IMR-90 (cell line): ENCODE results near the gene JPH3. TPM values are rescaled to one million over a fixed set of nuclear protein-coding genes. Genes with fewer than 3 reads are reported as not detected.

Experiments used
- ATAC-seq: fragments of 200-7000 bp; cut with Tn5 transposase; 2 replicates; pipeline ENCODE4 v1.9.1; 2020; ENCODE audit warnings: low read depth, mild to moderate bottlenecking, moderate library complexity
- BruUV-seq: library from RNA; stranded (reverse); fragments of 400-500 nt; replicated peaks from 2 replicates; lab custom pipeline; 2021; lab: Mats Ljungman, UMichigan
- CTCF ChIA-PET: fragments of 300-600 bp; formaldehyde crosslinking; extraction: SDS; loops from one replicate; lab custom pipeline; 2021; ENCODE audit warnings: antibody characterized with exemption; lab: Yijun Ruan, JAX
- POLR2A ChIA-PET: fragments of 300-600 bp; sonication (Branson Sonifier 250); formaldehyde crosslinking; loops from one replicate; lab custom pipeline; 2022; ENCODE audit warnings: antibody characterized with exemption; ENCODE audit not compliant: unreplicated experiment; lab: Charles Lee
- DNase-seq: peaks from one replicate; pipeline ENCODE4 v3.0.0; 2013
- H2AFZ ChIP-seq: replicated peaks from 2 replicates; pipeline ENCODE3; 2013; ENCODE audit warnings: low read length, mild to moderate bottlenecking; ENCODE audit not compliant: poor library complexity
- H2AK5ac ChIP-seq: 2 replicates; pipeline ENCODE4 v1.6.1; 2013; ENCODE audit warnings: low read depth, low read length, inconsistent platforms
- H2AK9ac ChIP-seq: replicated peaks from 2 replicates; pipeline ENCODE3; 2013; ENCODE audit warnings: mild to moderate bottlenecking, low read depth, low read length, moderate library complexity; ENCODE audit not compliant: poor library complexity
- H2BK120ac ChIP-seq: 2 replicates; pipeline ENCODE4 v1.6.1; 2013; ENCODE audit warnings: low read depth, low read length, inconsistent platforms
- H2BK15ac ChIP-seq: 3 replicates; pipeline ENCODE4 v1.6.1; 2013; ENCODE audit warnings: low read depth, low read length, inconsistent platforms
- H2BK20ac ChIP-seq: 2 replicates; pipeline ENCODE4 v1.6.1; 2013; ENCODE audit warnings: low read depth, mild to moderate bottlenecking, inconsistent platforms, low read length, moderate library complexity
- H2BK5ac ChIP-seq: 2 replicates; pipeline ENCODE4 v1.6.1; 2013; ENCODE audit warnings: mild to moderate bottlenecking, low read depth, low read length, inconsistent platforms; ENCODE audit not compliant: poor library complexity, severe bottlenecking
- H3K14ac ChIP-seq: replicated peaks from 2 replicates; pipeline ENCODE4 v1.6.1; 2013; ENCODE audit warnings: low read depth, low read length, inconsistent platforms
- H3K18ac ChIP-seq: 2 replicates; pipeline ENCODE4 v1.6.1; 2013; ENCODE audit warnings: low read depth, low read length, control low read depth
- H3K23ac ChIP-seq: 2 replicates; pipeline ENCODE4 v1.6.1; 2013; ENCODE audit warnings: low read depth, low read length, inconsistent platforms
- H3K27ac ChIP-seq: 2 replicates; pipeline ENCODE4 v1.5.1; 2013; ENCODE audit warnings: mild to moderate bottlenecking, control low read depth, low read length; ENCODE audit not compliant: insufficient read depth
- H3K27me3 ChIP-seq: 2 replicates; pipeline ENCODE4 v1.6.1; 2013; ENCODE audit warnings: low read length; ENCODE audit not compliant: control insufficient read depth, insufficient read depth
- H3K36me3 ChIP-seq: 2 replicates; pipeline ENCODE4 v1.6.1; 2013; ENCODE audit warnings: low read length, mixed read lengths; ENCODE audit not compliant: control insufficient read depth, insufficient read depth
- H3K4ac ChIP-seq: 2 replicates; pipeline ENCODE4 v1.6.1; 2013; ENCODE audit warnings: low read depth, low read length, inconsistent platforms
- H3K4me1 ChIP-seq: 2 replicates; pipeline ENCODE4 v1.6.1; 2013; ENCODE audit warnings: low read length, mixed read lengths; ENCODE audit not compliant: control insufficient read depth, insufficient read depth
- H3K4me2 ChIP-seq: 2 replicates; pipeline ENCODE4 v1.6.1; 2013; ENCODE audit warnings: low read depth, mild to moderate bottlenecking, control low read depth, low read length, moderate library complexity
- H3K4me3 ChIP-seq: 2 replicates; pipeline ENCODE4 v1.5.1; 2013; ENCODE audit warnings: low read depth, mild to moderate bottlenecking, control low read depth, low read length, moderate library complexity; ENCODE audit not compliant: insufficient read depth
- H3K56ac ChIP-seq: 2 replicates; pipeline ENCODE4 v1.6.1; 2013; ENCODE audit warnings: low read length, inconsistent platforms; ENCODE audit not compliant: insufficient read depth; ENCODE audit errors: extremely low read depth
- H3K79me1 ChIP-seq, 2 experiments: 2 replicates each; pipeline ENCODE4 v1.6.1; 2013; ENCODE audit warnings: low read length in 2 of 2, inconsistent platforms in 1 of 2, low read depth in 1 of 2
- H3K9ac ChIP-seq: 2 replicates; pipeline ENCODE4 v1.6.1; 2013; ENCODE audit warnings: low read depth, low read length, control low read depth
- H3K9me1 ChIP-seq: 2 replicates; pipeline ENCODE4 v1.6.1; 2013; ENCODE audit warnings: low read length, inconsistent platforms; ENCODE audit not compliant: insufficient read depth
- H3K9me3 ChIP-seq: 2 replicates; pipeline ENCODE4 v1.6.1; 2013; ENCODE audit warnings: low read length; ENCODE audit not compliant: control insufficient read depth, insufficient read depth
- H4K20me1 ChIP-seq: 2 replicates; pipeline ENCODE4 v1.6.1; 2013; ENCODE audit warnings: low read length, inconsistent platforms; ENCODE audit not compliant: insufficient read depth
- H4K5ac ChIP-seq: 2 replicates; pipeline ENCODE4 v1.6.1; 2013; ENCODE audit warnings: mild to moderate bottlenecking, low read depth, low read length, control low read depth
- H4K8ac ChIP-seq, 2 experiments: 2 replicates each; pipeline ENCODE4 v1.6.1; 2013; ENCODE audit warnings: low read depth in 2 of 2, low read length in 2 of 2, control low read depth in 1 of 2, inconsistent platforms in 1 of 2
- H4K91ac ChIP-seq: 2 replicates; pipeline ENCODE4 v1.6.1; 2013; ENCODE audit warnings: low read depth, low read length, inconsistent platforms; ENCODE audit not compliant: insufficient read depth
- RFX5 ChIP-seq: IDR thresholded peaks from 2 replicates; pipeline ENCODE4 v1.8.0; 2012; ENCODE audit warnings: low read depth, mild to moderate bottlenecking, low read length, moderate library complexity
- WGBS, 2 experiments: methylation state at CpG; one replicate each; pipeline versions ENCODE4 v1.1.5 to v1.1.7; 2013; ENCODE audit warnings: missing lambda C conversion rate in 2 of 2; ENCODE audit not compliant: insufficient read length in 1 of 2; ENCODE audit errors: extremely low coverage in 2 of 2; 5-methylcytosine and 5-hydroxymethylcytosine counted together
- dilution Hi-C: fragments of 300-500 bp; cut with HindIII; formaldehyde crosslinking; loops from one replicate; pipeline ENCODE4 v1.14.3; 2018; ENCODE audit warnings: low sequenced_read_pairs; ENCODE audit not compliant: unreplicated experiment
- in situ Hi-C: fragments of 300-500 bp; cut with MboI; formaldehyde crosslinking; loops from 3 replicates; pipeline ENCODE4 v1.14.3; 2019; ENCODE audit warnings: low sequenced_read_pairs, inconsistent platforms, mixed read lengths
- intact Hi-C: fragments of 100-400 bp; cut with micrococcal nuclease; formaldehyde crosslinking; loops from 2 replicates; pipeline ENCODE4 v1.10.0; 2022
- polyA plus RNA-seq, 3 experiments: library from polyadenylated mRNA; depleted of rRNA; stranded (reverse); fragments of >200 nt; gene quantifications; 2 replicates each; pipeline ENCODE4 v1.2.3, GENCODE V29; 2012; ENCODE audit warnings: low replicate concordance in 1 of 3
- total RNA-seq: library from RNA; depleted of rRNA; stranded (reverse); fragments of >200 nt; gene quantifications from 2 replicates; pipeline ENCODE4 v1.2.3, GENCODE V29; 2012
- TF ChIP-seq, protein P1 (sequence below): conservative IDR thresholded peaks from 2 replicates; pipeline ENCODE4 v1.5.1; 2012; ENCODE audit warnings: mild to moderate bottlenecking, low read depth, low read length, improper control_type of control experiment

JPH3 gene
- total and polyA plus RNA-seq, 2 of the 4 experiments (the other 2 are of a cell fraction), result 0.03 TPM; not detected in 1

DNA sequence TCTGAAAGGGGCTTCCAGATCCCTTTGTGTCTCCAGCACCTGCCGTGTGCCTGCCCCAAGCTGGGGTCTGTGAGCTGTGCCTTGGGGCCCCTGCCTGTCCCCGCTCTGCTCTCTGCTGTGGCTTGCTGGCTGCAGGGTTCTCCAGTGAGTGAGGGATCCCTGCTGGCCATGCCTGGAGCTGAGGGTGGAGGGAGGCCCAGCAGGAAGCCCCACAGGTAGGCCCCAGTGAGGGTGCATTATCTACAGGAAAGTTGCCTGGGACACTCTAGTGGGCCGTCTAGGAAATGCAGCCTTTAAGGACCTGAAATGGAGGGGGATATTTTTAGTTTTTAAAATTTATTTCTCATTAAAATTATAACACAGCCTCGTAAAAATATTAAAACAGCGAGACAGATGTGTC lies 50.9 kb downstream of the JPH3 start:
- no peak overlapping the region for H2AFZ ChIP-seq
- no peaks in the 10 kb centered on the region for H3K36me3 ChIP-seq
- H4K8ac ChIP-seq, result no peak overlapping the region
- no CpG with 5 or more reads among the region's 5 CpGs for WGBS, 2 experiments
- H3K4ac ChIP-seq, result no peak overlapping the region
- peaks cover 69% of the 10 kb centered on the region for H3K27me3 ChIP-seq
- H2BK120ac ChIP-seq, result no peak overlapping the region
- DNase-seq (peak; percentile 2), ATAC-seq (peak; percentile 59)
- no peak overlapping the region for H3K27ac ChIP-seq
- TF ChIP-seq, protein P1, sequence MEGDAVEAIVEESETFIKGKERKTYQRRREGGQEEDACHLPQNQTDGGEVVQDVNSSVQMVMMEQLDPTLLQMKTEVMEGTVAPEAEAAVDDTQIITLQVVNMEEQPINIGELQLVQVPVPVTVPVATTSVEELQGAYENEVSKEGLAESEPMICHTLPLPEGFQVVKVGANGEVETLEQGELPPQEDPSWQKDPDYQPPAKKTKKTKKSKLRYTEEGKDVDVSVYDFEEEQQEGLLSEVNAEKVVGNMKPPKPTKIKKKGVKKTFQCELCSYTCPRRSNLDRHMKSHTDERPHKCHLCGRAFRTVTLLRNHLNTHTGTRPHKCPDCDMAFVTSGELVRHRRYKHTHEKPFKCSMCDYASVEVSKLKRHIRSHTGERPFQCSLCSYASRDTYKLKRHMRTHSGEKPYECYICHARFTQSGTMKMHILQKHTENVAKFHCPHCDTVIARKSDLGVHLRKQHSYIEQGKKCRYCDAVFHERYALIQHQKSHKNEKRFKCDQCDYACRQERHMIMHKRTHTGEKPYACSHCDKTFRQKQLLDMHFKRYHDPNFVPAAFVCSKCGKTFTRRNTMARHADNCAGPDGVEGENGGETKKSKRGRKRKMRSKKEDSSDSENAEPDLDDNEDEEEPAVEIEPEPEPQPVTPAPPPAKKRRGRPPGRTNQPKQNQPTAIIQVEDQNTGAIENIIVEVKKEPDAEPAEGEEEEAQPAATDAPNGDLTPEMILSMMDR, result peak; percentile 37; the same call in 1 of the 2 replicates
- TF ChIP-seq RFX5, result no peak
- no peak overlapping the region for H3K23ac ChIP-seq
- no peak overlapping the region for H4K5ac ChIP-seq
- no peak overlapping the region for H2AK5ac ChIP-seq
- H3K9ac ChIP-seq, result no peak overlapping the region
- no peak overlapping the region for H3K56ac ChIP-seq
- H3K4me3 ChIP-seq, result no peak overlapping the region
- dilution Hi-C loops, result no loop called here
- ChIA-PET CTCF (no interaction called here), POLR2A (no interaction called here)
- no peak overlapping the region for H3K4me2 ChIP-seq
- no peak overlapping the region for H2BK5ac ChIP-seq
- intact Hi-C loops, result no loop called here
- no peaks in the 10 kb centered on the region for H3K9me1 ChIP-seq
- H3K79me1 ChIP-seq, result no peaks in the 10 kb centered on the region
- H3K18ac ChIP-seq, result no peak overlapping the region
- H3K4me1 ChIP-seq, result no peaks in the 10 kb centered on the region
- no peak overlapping the region for H3K14ac ChIP-seq
- no peak overlapping the region for H2BK15ac ChIP-seq
- H4K91ac ChIP-seq, result no peak overlapping the region
- BruUV-seq, result no TSS peak
- peaks cover 3% of the 10 kb centered on the region; the same call in 1 of the 2 replicates for H3K9me3 ChIP-seq
- no peak overlapping the region for H2AK9ac ChIP-seq
- H4K20me1 ChIP-seq, result no peaks in the 10 kb centered on the region; the same call in 1 of the 2 replicates
- in situ Hi-C loops, result no loop called here
- no peak overlapping the region for H2BK20ac ChIP-seq
